SIG-M5 treated with dmso at 0.1 percent for 504 hours (cell line): ENCODE data around the gene DPYSL5.
"Not testable (repeated sequence)": the region's sequence is repeated elsewhere in the genome, so short reads cannot be mapped to it uniquely, and the experiment has no call there.

Experiments
- DNase-seq: peaks from one replicate; lab custom pipeline; 2025; ENCODE audit not compliant: unreplicated experiment; lab: John Stamatoyannopoulos, UW

The DPYSL5 gene

GRCh38 chr2:26899500-26900164, 51.7 kb downstream of the DPYSL5 start:
- no peak for DNase-seq

DNA sequence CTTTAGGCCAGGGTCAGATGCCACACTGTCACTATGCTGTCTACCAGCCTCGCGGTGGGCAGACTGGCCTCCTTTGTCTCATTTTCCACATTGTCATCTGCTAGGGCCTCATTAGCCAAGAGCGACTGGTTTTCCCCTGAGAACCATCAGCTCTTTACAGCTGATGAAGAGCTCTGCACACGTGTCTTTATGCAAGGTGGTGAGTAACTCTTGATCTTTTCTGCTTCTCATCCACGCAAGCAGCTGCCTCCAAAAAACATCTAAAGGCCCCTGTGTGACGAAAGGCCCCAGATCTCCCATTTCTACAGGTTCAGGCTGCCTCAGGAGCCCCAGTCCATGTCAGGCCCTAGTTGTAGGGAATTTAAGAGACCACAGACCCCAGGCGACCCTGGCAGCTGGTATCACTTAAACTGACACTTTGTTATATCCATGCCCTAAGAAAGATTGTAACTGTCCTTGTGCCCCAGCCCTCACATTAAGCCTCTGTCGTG, 52.9 kb downstream of the DPYSL5 start:
- no peak for DNase-seq

- DNase-seq, result no peak
Measured at GRCh38 chr2:26901326-26902183, 53.6 kb downstream of the DPYSL5 start.

DNA sequence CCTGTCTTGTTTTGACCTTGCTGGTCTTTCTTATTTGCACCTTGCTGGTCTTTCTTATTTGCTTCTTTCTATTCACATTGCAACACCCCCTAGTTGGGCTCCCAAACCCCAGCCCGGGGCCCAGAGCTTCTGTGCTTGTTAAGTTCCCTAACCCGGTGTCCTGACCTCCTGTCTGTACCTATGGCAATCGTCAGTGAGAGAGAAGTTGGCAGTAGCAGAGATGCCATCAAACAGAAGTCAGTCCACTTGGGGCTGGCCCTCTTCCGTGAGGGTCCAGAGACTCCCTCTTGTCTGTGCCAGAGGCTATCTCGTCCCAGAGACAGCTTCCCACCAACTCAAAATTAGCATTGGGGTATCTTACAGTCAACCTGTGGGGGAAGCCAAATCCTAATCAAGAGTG, 55.7 kb downstream of the DPYSL5 start:
- no peak for DNase-seq

DNA sequence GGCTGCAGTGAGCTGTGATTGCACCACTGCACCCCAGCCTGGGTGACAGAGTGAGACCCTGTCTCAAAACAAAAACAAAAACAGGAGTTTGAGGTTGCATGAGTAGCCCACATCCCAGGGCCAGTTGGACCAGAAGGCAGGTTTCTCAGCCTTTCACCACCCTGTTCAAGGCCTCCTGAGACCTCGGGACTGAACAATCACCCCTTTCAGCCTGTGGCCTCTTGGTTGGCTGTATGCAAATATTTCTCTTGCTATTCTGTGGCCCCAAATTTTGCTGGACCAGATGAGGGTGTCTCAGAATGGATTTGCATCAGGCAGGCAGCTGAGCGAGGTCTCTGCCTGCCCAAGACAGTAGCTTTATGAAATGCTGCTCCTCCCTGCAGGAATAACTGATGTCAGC, 56.9 kb downstream of the DPYSL5 start:
- DNase-seq, result no peak

DNA sequence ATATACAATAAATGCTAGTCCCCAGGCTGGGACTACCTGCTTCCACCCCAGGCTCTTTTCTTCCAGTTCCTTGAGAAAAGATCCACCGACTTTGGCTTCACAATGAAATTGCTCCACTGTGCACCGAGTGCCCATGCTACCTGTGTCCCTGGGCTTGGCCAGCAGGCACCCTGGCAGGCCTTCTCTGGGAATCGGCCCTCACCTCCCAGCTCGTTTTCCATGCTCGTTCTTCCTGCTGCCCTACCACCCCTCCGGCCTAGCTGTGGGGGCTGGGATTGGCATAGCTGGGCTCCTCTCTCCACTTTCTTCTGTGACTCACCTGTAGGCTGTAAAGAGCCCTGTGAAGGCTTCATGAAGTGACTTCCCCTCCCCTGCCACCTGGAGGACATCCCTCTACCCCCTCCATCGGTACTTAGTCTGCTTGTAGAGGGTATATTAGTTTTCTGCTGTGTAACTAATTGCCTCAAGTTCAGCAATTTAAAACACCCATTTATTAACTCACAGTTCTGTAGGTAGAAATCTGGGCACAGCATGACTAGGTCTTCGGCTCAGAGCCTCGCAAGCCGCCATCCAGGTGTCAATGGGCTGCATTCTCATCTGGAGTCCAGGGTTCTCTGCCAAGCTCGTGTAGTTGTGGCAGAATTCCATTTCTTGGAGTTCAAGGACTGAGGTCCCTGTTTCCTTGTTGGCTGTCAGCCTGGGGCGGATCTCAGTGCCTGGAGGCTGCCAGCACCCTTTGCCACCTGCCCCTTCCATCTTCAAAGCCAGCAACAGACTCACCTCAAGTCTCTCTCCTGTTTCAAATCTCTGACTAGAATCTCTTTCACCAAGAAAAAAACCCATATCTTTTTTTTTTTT, 57.6 kb downstream of the DPYSL5 start:
- no peak for DNase-seq

DNA sequence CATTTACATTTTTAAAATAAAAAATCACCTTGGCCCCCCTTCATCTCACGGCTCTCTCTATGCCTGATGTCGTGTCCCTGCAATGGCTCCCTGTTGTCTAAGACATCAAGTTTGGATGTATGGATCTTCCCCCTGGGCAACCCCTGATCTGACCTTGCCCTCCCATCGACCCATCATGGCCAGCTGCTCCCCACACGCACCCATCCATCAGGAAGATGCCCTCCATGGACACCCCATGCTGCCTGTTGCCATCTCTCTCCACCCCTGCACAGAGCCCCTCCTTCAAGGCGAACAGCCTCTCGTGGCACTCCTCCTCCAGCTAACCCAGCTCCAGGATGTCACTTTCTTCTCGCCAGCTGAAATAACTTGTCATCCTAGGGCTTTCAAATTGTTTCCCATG, 59.5 kb downstream of the DPYSL5 start:
- no peak for DNase-seq

- DNase-seq, result no peak
Measured at GRCh38 chr2:26910176-26910575, 62.2 kb downstream of the DPYSL5 start.

- no peak for DNase-seq
Measured at GRCh38 chr2:26911911-26912861, 64.3 kb downstream of the DPYSL5 start.

DNA sequence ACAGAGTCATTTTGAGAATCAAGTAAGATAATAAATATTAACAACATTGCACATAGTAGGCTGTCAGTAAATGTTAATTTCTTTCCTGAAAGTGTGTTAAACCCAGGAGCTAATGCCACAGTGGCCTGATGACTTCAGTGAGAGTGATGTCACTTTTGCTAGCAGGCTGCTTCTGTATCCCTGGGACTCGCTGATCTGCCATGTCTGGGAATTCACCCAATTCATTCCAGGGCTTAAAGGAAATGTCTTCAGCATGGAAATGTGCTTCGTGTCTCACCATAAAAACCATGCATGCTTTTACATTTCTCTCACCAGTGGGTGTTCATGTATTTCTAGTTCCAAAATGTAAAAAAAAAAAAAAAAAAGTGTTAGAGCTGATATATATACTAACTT, 65.7 kb downstream of the DPYSL5 start:
- no peak for DNase-seq

DNA sequence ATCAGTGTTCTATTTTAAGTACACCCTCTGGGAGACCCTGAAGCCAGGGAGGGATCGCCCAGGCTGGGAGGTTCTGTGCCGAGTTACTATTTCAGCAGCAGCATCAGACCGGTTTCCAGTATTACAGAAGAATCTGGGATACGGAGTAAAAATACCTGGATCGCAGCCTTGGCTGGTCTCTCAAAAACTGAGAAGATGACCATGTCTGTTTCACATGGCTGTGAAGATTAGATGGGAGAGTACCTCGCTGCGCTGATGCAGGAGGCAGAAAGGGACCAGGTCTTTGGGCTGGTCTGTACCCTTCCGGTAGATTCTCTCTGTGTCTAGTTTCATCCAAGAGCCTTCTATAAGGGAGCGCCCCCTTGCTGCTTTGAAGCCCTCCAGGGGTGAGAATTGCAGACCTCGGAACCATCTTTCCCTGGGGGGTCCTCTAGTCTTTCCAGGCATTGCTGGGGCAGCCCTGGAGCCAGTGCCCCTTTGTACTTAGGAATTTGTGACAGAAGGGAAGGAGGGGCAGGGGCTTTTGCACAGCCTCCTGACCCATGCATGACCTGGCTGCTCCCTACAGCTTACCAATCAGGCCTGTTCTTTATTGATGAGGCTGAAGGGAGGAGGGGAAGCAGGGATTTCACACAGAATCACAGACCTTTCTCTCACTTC, 66.2 kb downstream of the DPYSL5 start:
- no peak for DNase-seq

DNA sequence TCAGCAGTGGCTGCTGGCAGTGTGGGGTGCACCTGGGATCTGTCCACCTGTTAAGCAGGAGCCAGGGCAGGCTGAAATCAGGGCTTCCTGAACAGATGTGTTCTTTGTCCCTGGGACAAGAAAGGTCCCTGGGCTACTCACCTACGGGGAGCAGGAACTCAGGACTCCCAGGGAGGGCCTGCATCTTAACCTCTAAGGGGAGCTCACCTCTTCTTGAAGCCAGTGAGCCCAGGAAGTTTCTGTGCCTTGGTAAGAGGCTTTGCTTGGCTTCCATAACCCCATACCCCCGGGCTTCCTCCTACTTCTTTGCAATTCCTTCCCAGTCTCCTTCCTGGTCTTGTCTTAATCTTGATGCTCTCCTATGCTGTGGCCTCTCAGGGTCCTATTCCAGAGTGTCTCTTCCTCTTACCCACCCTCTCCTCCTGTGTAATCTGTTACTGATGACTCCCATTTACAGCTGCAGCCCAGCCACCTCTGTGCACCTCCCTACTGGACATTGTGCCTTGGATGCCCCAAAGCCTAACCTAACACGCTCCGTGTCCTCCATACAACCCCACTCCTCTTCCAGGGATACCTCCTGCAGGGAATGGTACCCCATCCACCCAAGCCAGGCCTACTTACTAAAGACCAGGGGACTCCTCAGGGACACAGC, 66.9 kb downstream of the DPYSL5 start:
- no peak for DNase-seq

GRCh38 chr2:26915316-26915715, 67.4 kb downstream of the DPYSL5 start:
- no peak for DNase-seq

DNA sequence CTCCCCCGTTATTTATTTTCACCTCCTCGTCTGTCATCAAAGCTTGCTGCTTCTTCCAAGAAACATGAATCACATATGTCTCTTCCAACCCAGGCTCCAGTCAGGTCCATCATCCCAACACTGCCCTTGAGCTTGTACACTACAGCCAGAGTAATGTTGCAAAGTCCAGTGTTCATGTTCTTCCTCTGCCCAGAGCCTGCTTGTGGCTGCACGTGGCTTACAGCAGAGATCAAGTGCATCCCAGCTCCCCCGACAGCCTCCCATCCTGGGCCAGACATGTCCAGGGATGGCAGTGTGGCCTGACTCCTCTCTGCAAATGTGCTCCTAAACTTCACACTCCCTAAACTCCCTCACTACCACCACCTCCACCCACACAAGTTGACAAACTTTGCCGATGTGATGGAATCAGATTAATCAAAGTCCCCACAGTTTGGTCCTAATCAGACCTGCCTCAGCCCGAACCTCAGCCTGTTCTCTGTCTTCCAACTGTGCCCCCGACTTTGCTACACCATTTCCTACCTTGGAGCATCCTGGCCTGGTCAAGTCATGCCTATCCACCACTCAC, 68.3 kb downstream of the DPYSL5 start:
- DNase-seq, result no peak

- DNase-seq, result no peak
Measured at GRCh38 chr2:26917135-26917836, 69.4 kb downstream of the DPYSL5 start.

- no peak for DNase-seq
Measured at GRCh38 chr2:26921323-26921722, 73.4 kb downstream of the DPYSL5 start.

DNA sequence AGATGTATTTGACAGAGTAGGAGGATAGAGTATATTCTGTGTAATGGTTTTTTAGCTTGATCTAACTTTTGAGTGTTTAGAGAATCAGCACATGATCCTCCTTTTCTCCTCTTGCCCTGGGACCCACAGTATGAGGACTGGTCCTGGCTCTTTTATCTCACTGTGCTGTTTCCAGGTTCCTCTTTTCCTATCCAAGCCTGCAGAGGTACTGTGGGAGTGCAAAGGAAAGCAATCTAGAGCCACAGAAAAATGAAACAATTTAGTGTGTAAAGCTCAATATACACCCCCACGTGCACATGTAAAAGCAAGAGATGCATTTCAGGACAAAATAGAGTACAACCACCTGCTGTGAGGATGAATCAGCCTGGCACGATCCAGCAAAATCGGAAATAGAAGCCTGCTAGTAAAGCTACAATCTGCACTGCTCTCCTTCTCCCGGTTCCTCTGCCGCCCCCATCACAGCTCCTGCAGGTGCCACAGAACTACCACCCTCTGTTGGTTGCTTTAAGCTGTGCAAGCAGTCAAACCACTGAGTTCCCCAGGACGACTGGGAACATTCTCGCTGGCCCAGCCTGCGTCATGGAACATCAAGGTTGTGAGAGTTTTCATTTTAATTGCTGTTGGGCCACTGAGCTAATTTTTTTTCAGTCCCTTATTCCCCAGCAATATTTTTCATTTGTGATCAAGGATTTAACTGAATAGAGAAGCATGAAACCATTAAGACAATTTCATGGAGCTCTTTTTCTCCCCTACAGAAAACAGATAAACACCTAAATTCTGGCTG, 74.7 kb downstream of the DPYSL5 start:
- DNase-seq, result peak; percentile 77

DNA sequence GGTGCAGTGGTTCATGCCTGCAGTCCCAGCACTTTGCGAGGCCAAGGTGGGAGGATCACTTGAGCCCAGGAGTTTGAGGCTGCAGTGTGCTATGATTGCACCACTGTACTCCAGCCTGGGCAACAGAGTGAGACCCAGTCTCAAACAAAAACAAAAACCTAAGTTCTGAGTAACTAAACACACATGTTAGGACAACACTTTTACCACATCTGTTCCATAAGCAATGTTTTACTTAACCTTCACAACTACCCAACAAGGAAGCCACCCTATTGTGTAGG, 75.2 kb downstream of the DPYSL5 start:
- DNase-seq, result not testable (repeated sequence)
